ENCODE data around the gene ALDH1L1. TPM values are rescaled to one million over a fixed set of nuclear protein-coding genes. Genes with fewer than 3 reads are reported as not detected.

The ALDH1L1 gene
- total and polyA plus RNA-seq, 2 of the 8 experiments (the other 6 are each of a cell fraction or from before 2014, with no cell fraction given), result 0.98 to 1.6 TPM

- H3K9ac ChIP-seq (replicated peaks in 1 of 4; ENCODE audit: extremely low read depth in 1 of 4, low read depth in 3 of 4, low read length in 3 of 4), result no peak overlapping the region
- no peak overlapping the region for H3K18ac ChIP-seq (ENCODE audit: extremely low read depth, low read length)
- no peak overlapping the region for H3K23ac ChIP-seq (ENCODE audit: insufficient read length)
- H3K9me3 ChIP-seq (ENCODE audit: insufficient read depth in 2 of 2, low read depth in 1 of 2, low read length in 1 of 2), result no peaks in the 10 kb centered on the region
- TF ChIP-seq ZNF274 (IDR thresholded peaks at IDR 0.05; ENCODE audit: borderline replicate concordance, extremely low read depth, low read length), result no peak
- no peak for TF ChIP-seq FOSL1 (IDR thresholded peaks at IDR 0.05; ENCODE audit: insufficient read depth, low read depth, low read length)
- no peak for TF ChIP-seq CHD2 (IDR thresholded peaks at IDR 0.05; ENCODE audit: low read length)
- TF ChIP-seq NRF1 (IDR thresholded peaks at IDR 0.05; ENCODE audit: low read depth, low read length), result no peak
- TF ChIP-seq SP2 (IDR thresholded peaks at IDR 0.05; ENCODE audit: low read length), result no peak
- no peak for TF ChIP-seq PHF8 (conservative IDR thresholded peaks at IDR 0.05; ENCODE audit: low read depth, low read length)
- no peak for TF ChIP-seq CREB1 (IDR thresholded peaks at IDR 0.05)
- TF ChIP-seq, protein P1, sequence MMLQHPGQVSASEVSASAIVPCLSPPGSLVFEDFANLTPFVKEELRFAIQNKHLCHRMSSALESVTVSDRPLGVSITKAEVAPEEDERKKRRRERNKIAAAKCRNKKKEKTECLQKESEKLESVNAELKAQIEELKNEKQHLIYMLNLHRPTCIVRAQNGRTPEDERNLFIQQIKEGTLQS (IDR thresholded peaks at IDR 0.05; ENCODE audit: insufficient read depth, low read depth, low read length), result no peak
- TF ChIP-seq CHD1 (IDR thresholded peaks at IDR 0.05; ENCODE audit: low read depth, low read length), result no peak
- TF ChIP-seq BRCA1 (IDR thresholded peaks at IDR 0.05; ENCODE audit: low read depth, low read length), result no peak
- no peak for TF ChIP-seq RBBP5 (IDR thresholded peaks at IDR 0.05; ENCODE audit: borderline replicate concordance, low read depth, low read length)
- no peak for TF ChIP-seq EP300 (IDR thresholded peaks at IDR 0.05; ENCODE audit: borderline replicate concordance in 1 of 2, low read depth in 2 of 2, low read length in 2 of 2)
- TF ChIP-seq KDM4A (IDR thresholded peaks at IDR 0.05; ENCODE audit: low read depth, low read length, severe bottlenecking), result no peak
- no peak for TF ChIP-seq HDAC6 (IDR thresholded peaks at IDR 0.05; ENCODE audit: low read depth, low read length)
- CTCF ChIA-PET (ENCODE audit: partially characterized antibody), result interaction anchor here (1.2 kb wide), 1 partner anchor 12 kb away, joined by 3 read pairs; no protein-coding TSS in a partner anchor
- H4K91ac ChIP-seq (replicated peaks; ENCODE audit: insufficient read length, low read length), result no peak overlapping the region
- H4K5ac ChIP-seq (ENCODE audit: insufficient read length, low read depth, low read length), result no peak overlapping the region
- POLR2A ChIA-PET (ENCODE audit: partially characterized antibody), result no interaction called here
- no peak overlapping the region for H2AK5ac ChIP-seq (ENCODE audit: low read depth, low read length)
- H2BK20ac ChIP-seq (ENCODE audit: low read length), result no peak overlapping the region
- peak in 1 of 2 experiments; percentile 39 for DNase-seq (ENCODE audit: low read depth in 1 of 2, low spot score in 2 of 2)
- H3K4ac ChIP-seq (replicated peaks; ENCODE audit: insufficient read length, low read depth, low read length), result no peak overlapping the region
- FAIRE-seq, result no peak
- no peak overlapping the region for H2AFZ ChIP-seq (ENCODE audit: low read length)
- no peak overlapping the region for H2BK5ac ChIP-seq (ENCODE audit: low read depth, low read length)
- H3K27me3 ChIP-seq (replicated peaks in 1 of 4; ENCODE audit: control insufficient read depth in 3 of 4, extremely low read depth in 1 of 4, insufficient read depth in 3 of 4, low read length in 3 of 4), result no peaks in the 10 kb centered on the region; a peak in 4 of 7 replicates
- H3K4me1 ChIP-seq (replicated peaks in 1 of 4; ENCODE audit: control insufficient read depth in 3 of 4, insufficient read depth in 4 of 4, low read length in 3 of 4), result peaks cover 0 to 21% (median 11%) of the 10 kb centered on the region in 4 experiments; a peak in 6 of 7 replicates
- no peaks in the 10 kb centered on the region for H3K79me1 ChIP-seq (ENCODE audit: low read depth, low read length)
- no peak overlapping the region for H3K4me3 ChIP-seq (ENCODE audit: extremely low read depth in 1 of 4, insufficient read depth in 2 of 4, low read depth in 3 of 4, low read length in 4 of 4)
- no peak overlapping the region for H2BK12ac ChIP-seq (ENCODE audit: low read depth, low read length)
- no peak overlapping the region for H2BK120ac ChIP-seq (replicated peaks; ENCODE audit: low read depth, low read length)
- H3K79me2 ChIP-seq (ENCODE audit: control insufficient read depth in 1 of 2, insufficient read depth in 2 of 2, low read length in 2 of 2), result no peaks in the 10 kb centered on the region
- no peaks in the 10 kb centered on the region for H4K20me1 ChIP-seq (replicated peaks in 1 of 2; ENCODE audit: control insufficient read depth in 1 of 2, insufficient read depth in 2 of 2, low read length in 2 of 2)
- no peak overlapping the region for H3K56ac ChIP-seq (replicated peaks; ENCODE audit: insufficient read length, low read depth, low read length)
- H3K27ac ChIP-seq (ENCODE audit: low read depth, low read length), result no peak overlapping the region
- no peak overlapping the region for H4K8ac ChIP-seq (ENCODE audit: extremely low read depth, insufficient read depth, low read length)
- no peak overlapping the region for H3K14ac ChIP-seq (ENCODE audit: insufficient read length)
- WGBS, 2 experiments (ENCODE audit: extremely low coverage in 1 of 2, insufficient coverage in 1 of 2, insufficient read length in 1 of 2, insufficient replicate concordance in 2 of 2, low coverage in 1 of 2, low lambda C conversion rate in 2 of 2, missing lambda C conversion rate in 1 of 2), result 92% methylated on average over 14 of the region's 16 CpGs; no CpG with 5 or more reads in 1 of the 2 experiments
- no peaks in the 10 kb centered on the region for H3K23me2 ChIP-seq (ENCODE audit: low read depth, low read length)
- H3K36me3 ChIP-seq (ENCODE audit: control insufficient read depth in 2 of 4, insufficient read depth in 4 of 4, low read length in 3 of 4), result no peaks in the 10 kb centered on the region
- H2BK15ac ChIP-seq (ENCODE audit: low read length), result no peak overlapping the region
- H3K4me2 ChIP-seq (ENCODE audit: insufficient read depth in 1 of 2, low read depth in 2 of 2, low read length in 2 of 2), result no peak overlapping the region
These were observed 50.9 kb downstream of the ALDH1L1 start for GRCh38 chr3:126129398-126129891.
